ENCODE results near the gene ABR. TPM values are rescaled to one million over a fixed set of nuclear protein-coding genes. Genes with fewer than 3 reads are reported as not detected.

The ABR gene
- total RNA-seq, 1 donor: 156 TPM

- no peak overlapping the region for H3K4me3 ChIP-seq (ENCODE audit: insufficient read depth, low read length)
- H3K4me2 ChIP-seq (ENCODE audit: insufficient read depth, low read length): no peak overlapping the region
- H3K27ac ChIP-seq (ENCODE audit: low read depth, low read length): no peak overlapping the region
- no peaks in the 10 kb centered on the region for H3K27me3 ChIP-seq (ENCODE audit: insufficient read depth, low read length)
- no peaks in the 10 kb centered on the region for H3K79me2 ChIP-seq (ENCODE audit: insufficient read depth, low read length)
- no peak overlapping the region for H2AFZ ChIP-seq (ENCODE audit: low read length)
- H4K20me1 ChIP-seq (ENCODE audit: insufficient read depth, low read length): peaks cover 1% of the 10 kb centered on the region
- H3K4me1 ChIP-seq (ENCODE audit: insufficient read depth, low read length): no peaks in the 10 kb centered on the region
- peak; percentile 80 for DNase-seq (ENCODE audit: insufficient read length, low spot score, missing footprints)
- no peak for TF ChIP-seq CTCF (IDR thresholded peaks at IDR 0.05; ENCODE audit: extremely low read depth, low read depth, low read length)
- no peaks in the 10 kb centered on the region for H3K9me3 ChIP-seq (ENCODE audit: low read depth, low read length)
- H3K36me3 ChIP-seq (ENCODE audit: insufficient read depth, low read length): peaks cover 22% of the 10 kb centered on the region
These were observed 167.7 kb downstream of the ABR start for GRCh38 chr17:1011760-1012735.

- Histone ChIP-seq H4K20me1 (ENCODE audit: insufficient read depth, low read length) (peaks cover 4% of the 10 kb centered on the region), H3K27me3 (ENCODE audit: insufficient read depth, low read length) (no peaks in the 10 kb centered on the region), H3K4me2 (ENCODE audit: insufficient read depth, low read length) (no peak overlapping the region), H3K27ac (ENCODE audit: low read depth, low read length) (no peak overlapping the region), H3K4me1 (ENCODE audit: insufficient read depth, low read length) (no peaks in the 10 kb centered on the region), H3K9me3 (ENCODE audit: low read depth, low read length) (no peaks in the 10 kb centered on the region), H3K79me2 (ENCODE audit: insufficient read depth, low read length) (no peaks in the 10 kb centered on the region), H2AFZ (ENCODE audit: low read length) (no peak overlapping the region), H3K4me3 (ENCODE audit: insufficient read depth, low read length) (no peak overlapping the region), H3K36me3 (ENCODE audit: insufficient read depth, low read length) (peaks cover 23% of the 10 kb centered on the region)
- no peak for TF ChIP-seq CTCF (IDR thresholded peaks at IDR 0.05; ENCODE audit: extremely low read depth, low read depth, low read length)
- peak; percentile 67 for DNase-seq (ENCODE audit: insufficient read length, low spot score, missing footprints)
These were observed 168.6 kb downstream of the ABR start for GRCh38 chr17:1011138-1011537.

- TF ChIP-seq CTCF (IDR thresholded peaks at IDR 0.05; ENCODE audit: extremely low read depth, low read depth, low read length): no peak
- no peak overlapping the region for H3K4me3 ChIP-seq (ENCODE audit: insufficient read depth, low read length)
- H3K27ac ChIP-seq (ENCODE audit: low read depth, low read length): no peak overlapping the region
- no peaks in the 10 kb centered on the region for H3K79me2 ChIP-seq (ENCODE audit: insufficient read depth, low read length)
- H3K9me3 ChIP-seq (ENCODE audit: low read depth, low read length): no peaks in the 10 kb centered on the region
- H3K27me3 ChIP-seq (ENCODE audit: insufficient read depth, low read length): no peaks in the 10 kb centered on the region
- no peak overlapping the region for H3K4me2 ChIP-seq (ENCODE audit: insufficient read depth, low read length)
- H4K20me1 ChIP-seq (ENCODE audit: insufficient read depth, low read length): peaks cover 4% of the 10 kb centered on the region
- peaks cover 3% of the 10 kb centered on the region for H3K4me1 ChIP-seq (ENCODE audit: insufficient read depth, low read length)
- no peak overlapping the region for H2AFZ ChIP-seq (ENCODE audit: low read length)
- peak; percentile 84 for DNase-seq (ENCODE audit: insufficient read length, low spot score, missing footprints)
- H3K36me3 ChIP-seq (ENCODE audit: insufficient read depth, low read length): peaks cover 25% of the 10 kb centered on the region
These were observed 169.2 kb downstream of the ABR start for GRCh38 chr17:1010586-1010985.

- Histone ChIP-seq H3K4me3 (ENCODE audit: insufficient read depth, low read length) (no peak overlapping the region), H3K27me3 (ENCODE audit: insufficient read depth, low read length) (no peaks in the 10 kb centered on the region), H4K20me1 (ENCODE audit: insufficient read depth, low read length) (peaks cover 6% of the 10 kb centered on the region), H3K9me3 (ENCODE audit: low read depth, low read length) (no peaks in the 10 kb centered on the region), H3K79me2 (ENCODE audit: insufficient read depth, low read length) (no peaks in the 10 kb centered on the region), H3K4me1 (ENCODE audit: insufficient read depth, low read length) (peaks cover 7% of the 10 kb centered on the region), H3K27ac (ENCODE audit: low read depth, low read length) (no peak overlapping the region), H3K4me2 (ENCODE audit: insufficient read depth, low read length) (no peak overlapping the region), H2AFZ (ENCODE audit: low read length) (no peak overlapping the region), H3K36me3 (ENCODE audit: insufficient read depth, low read length) (peaks cover 26% of the 10 kb centered on the region)
- no peak for DNase-seq (ENCODE audit: insufficient read length, low spot score, missing footprints)
- TF ChIP-seq CTCF (IDR thresholded peaks at IDR 0.05; ENCODE audit: extremely low read depth, low read depth, low read length): no peak
These were observed 169.7 kb downstream of the ABR start for GRCh38 chr17:1010086-1010450.
